ENCODE data around the gene DICER1. TPM values are rescaled to one million over a fixed set of nuclear protein-coding genes. Genes with fewer than 3 reads are reported as not detected.
"Not testable (repeated sequence)": the region's sequence is repeated elsewhere in the genome, so short reads cannot be mapped to it uniquely, and the experiment has no call there.

The DICER1 gene
- total and polyA plus RNA-seq, 3 donors from 2014 or later = 31.7 to 111 (median 88.1) TPM

DNA sequence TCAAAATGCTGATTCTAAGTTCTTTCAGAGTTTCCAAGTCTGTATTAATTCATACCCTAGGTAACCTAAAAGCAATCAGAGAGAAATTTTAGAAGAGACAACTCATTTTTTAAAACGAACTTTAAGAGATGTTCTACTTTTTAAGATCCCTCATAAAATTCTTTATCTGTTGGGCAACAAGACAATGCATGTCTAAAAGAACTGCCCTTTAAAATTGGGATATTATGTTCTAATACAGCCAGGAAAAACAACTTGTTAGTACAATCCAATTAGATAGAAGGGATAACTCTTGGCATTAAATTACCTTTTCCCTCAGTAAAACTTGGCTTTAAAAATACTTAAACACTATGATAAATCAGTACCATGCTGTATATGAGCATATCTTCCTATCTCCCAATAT lies 15.6 kb downstream of the DICER1 start:
- peak overlapping the region in 1 of 2 donors; percentile 65 for H3K27ac ChIP-seq
- H3K36me3 ChIP-seq (ENCODE audit: low read depth, missing control alignments) = no peaks in the 10 kb centered on the region
- no peak overlapping the region for H3K4me3 ChIP-seq
- no peaks in the 10 kb centered on the region for H3K9me3 ChIP-seq
- peaks cover 58% of the 10 kb centered on the region for H3K4me1 ChIP-seq
- WGBS, 2 donors = 15 to 32% methylated on average over 1 of the region's 1 CpG
- no peak for DNase-seq
- TF ChIP-seq, protein P1, sequence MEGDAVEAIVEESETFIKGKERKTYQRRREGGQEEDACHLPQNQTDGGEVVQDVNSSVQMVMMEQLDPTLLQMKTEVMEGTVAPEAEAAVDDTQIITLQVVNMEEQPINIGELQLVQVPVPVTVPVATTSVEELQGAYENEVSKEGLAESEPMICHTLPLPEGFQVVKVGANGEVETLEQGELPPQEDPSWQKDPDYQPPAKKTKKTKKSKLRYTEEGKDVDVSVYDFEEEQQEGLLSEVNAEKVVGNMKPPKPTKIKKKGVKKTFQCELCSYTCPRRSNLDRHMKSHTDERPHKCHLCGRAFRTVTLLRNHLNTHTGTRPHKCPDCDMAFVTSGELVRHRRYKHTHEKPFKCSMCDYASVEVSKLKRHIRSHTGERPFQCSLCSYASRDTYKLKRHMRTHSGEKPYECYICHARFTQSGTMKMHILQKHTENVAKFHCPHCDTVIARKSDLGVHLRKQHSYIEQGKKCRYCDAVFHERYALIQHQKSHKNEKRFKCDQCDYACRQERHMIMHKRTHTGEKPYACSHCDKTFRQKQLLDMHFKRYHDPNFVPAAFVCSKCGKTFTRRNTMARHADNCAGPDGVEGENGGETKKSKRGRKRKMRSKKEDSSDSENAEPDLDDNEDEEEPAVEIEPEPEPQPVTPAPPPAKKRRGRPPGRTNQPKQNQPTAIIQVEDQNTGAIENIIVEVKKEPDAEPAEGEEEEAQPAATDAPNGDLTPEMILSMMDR (IDR thresholded peaks at IDR 0.05) = no peak
- TF ChIP-seq POLR2A (IDR thresholded peaks at IDR 0.05) = no peak
- no peaks in the 10 kb centered on the region for H3K27me3 ChIP-seq
- intact Hi-C loops (cut with DNase I; ENCODE audit: low total_unique reads) = no loop called here

DNA sequence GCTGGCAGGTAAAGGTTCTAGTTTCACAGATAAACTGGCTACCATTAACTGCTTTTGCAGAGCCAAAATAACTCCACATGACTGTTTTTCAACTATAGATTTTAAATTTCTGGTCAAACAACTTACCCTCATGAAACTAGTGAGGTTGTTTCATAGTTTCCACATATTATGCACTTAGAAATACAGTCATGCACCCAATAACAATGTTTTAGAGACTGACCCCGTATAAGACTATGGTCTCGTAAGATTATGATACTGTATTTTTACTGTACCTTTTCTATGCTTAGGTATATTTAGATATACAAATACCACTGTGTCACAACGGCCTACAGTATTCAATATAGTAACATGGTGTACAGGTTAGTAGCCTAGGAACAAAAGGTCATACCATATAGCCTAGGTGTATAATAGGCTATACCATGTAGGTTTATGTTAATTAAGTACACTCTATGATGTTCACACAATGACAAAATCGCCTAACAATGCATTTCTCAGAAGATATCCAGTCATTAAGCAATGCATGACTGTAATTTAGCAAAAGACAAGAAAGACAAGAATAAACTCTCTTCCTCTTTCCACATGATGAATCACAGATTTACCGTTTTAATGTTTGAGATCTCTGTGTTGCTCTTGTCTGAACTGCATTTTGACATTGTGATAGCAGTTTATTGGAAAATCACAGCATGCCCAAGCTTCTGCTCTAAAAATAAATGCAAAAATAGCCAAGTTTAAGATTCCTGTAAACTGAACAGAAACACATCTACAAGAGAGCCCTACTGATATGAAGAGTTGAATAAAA lies 17.1 kb downstream of the DICER1 start:
- H3K27ac ChIP-seq = peak overlapping the region; percentile 21 to 65
- intact Hi-C loops (cut with DNase I; ENCODE audit: low total_unique reads) = no loop called here

DNA sequence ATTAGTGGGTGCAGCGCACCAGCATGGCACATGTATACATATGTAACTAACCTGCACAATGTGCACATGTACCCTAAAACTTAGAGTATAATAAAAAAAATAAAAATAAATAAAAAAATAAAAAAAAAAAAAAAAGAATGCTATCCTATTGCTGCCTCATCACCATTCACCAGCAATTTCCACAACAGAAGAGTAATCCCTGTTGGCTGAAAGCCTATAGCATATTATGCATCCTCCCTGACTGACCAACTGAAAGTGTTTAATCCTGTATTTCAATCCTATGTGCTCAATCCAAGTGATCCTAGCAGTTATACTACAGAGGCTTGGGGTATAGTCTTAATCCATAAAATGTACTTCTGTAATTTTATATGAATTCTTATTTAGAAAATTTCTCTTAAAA lies 18.5 kb downstream of the DICER1 start:
- intact Hi-C loops (cut with DNase I; ENCODE audit: low total_unique reads) = no loop called here
- TF ChIP-seq, protein P1 (IDR thresholded peaks at IDR 0.05) = no peak
- TF ChIP-seq POLR2A (IDR thresholded peaks at IDR 0.05) = no peak
- Histone ChIP-seq H3K36me3 (ENCODE audit: low read depth, missing control alignments) (no peaks in the 10 kb centered on the region), H3K4me1 (peaks cover 68% of the 10 kb centered on the region), H3K27me3 (no peaks in the 10 kb centered on the region), H3K27ac (no peak overlapping the region), H3K9me3 (no peaks in the 10 kb centered on the region), H3K4me3 (no peak overlapping the region)
- no peak for DNase-seq
- 100% methylated on average over 1 of the region's 1 CpG; no CpG with 5 or more reads in 1 of the 2 donors for WGBS, 2 donors

More for the DNA sequence above, 17.1 kb downstream of the DICER1 start:
- no peaks in the 10 kb centered on the region for H3K27me3 ChIP-seq
- TF ChIP-seq POLR2A (IDR thresholded peaks at IDR 0.05) = no peak
- TF ChIP-seq, protein P1 (IDR thresholded peaks at IDR 0.05) = no peak
- no peaks in the 10 kb centered on the region for H3K36me3 ChIP-seq (ENCODE audit: low read depth, missing control alignments)
- no peaks in the 10 kb centered on the region for H3K9me3 ChIP-seq
- H3K4me3 ChIP-seq = no peak overlapping the region
- peaks cover 63% of the 10 kb centered on the region for H3K4me1 ChIP-seq
- WGBS, 2 donors = 64 to 74% methylated on average over 5 of the region's 5 CpGs
- no peak for DNase-seq

DNA sequence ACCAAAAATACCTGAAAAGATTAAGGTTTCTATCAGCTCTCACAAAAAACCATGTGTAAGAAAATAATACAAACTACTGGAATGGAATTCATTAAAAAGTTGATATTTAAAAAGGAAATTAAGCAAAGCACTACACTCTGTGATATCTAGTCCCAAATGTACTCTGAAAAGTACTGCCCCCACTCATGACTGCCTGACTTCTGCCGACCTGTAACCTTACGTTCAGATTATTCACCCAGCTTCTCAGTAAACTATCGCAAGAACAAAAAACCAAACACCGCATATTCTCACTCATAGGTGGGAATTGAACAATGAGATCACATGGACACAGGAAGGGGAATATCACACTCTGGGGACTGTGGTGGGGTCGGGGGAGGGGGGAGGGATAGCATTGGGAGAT lies 18.9 kb downstream of the DICER1 start:
- H3K27me3 ChIP-seq; intact Hi-C loops (cut with DNase I; ENCODE audit: low total_unique reads); H3K4me3 ChIP-seq; H3K36me3 ChIP-seq (ENCODE audit: low read depth, missing control alignments); DNase-seq; H3K9me3 ChIP-seq: not testable (repeated sequence)
- WGBS, 2 donors = 37 to 39% methylated on average over 4 to 5 of the region's 5 CpGs
- H3K4me1 ChIP-seq = peaks cover 65% of the 10 kb centered on the region
- peak overlapping the region in 1 of 2 donors; percentile 78 for H3K27ac ChIP-seq

DNA sequence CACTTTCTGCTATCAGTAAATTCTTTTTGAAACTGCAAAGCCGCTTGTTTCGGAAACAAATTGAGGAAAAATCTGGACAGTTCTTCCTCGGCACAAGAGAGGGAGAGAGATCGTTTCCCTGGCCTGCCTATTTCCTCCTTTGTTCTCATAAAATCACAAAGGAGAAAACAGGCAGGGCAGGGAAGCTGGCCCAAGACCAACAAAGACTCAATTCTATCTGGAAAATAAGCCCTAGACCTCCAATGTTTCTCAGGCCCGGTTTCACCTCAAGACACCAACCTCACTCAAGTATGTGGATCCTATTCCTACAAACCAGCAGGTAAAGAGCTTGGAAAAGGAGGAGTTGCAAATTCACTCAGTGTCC lies 19.5 kb downstream of the DICER1 start:
- WGBS, 2 donors = 33 to 46% methylated on average over 5 of the region's 5 CpGs
- DNase-seq = peak; percentile 31
- Histone ChIP-seq H3K4me3 (no peak overlapping the region), H3K27ac (peak overlapping the region; percentile 47 to 78), H3K9me3 (no peaks in the 10 kb centered on the region), H3K36me3 (ENCODE audit: low read depth, missing control alignments) (no peaks in the 10 kb centered on the region), H3K27me3 (no peaks in the 10 kb centered on the region), H3K4me1 (peaks cover 59% of the 10 kb centered on the region)
- intact Hi-C loops (cut with DNase I; ENCODE audit: low total_unique reads) = no loop called here
- TF ChIP-seq POLR2A (IDR thresholded peaks at IDR 0.05) = no peak
- TF ChIP-seq, protein P1 (IDR thresholded peaks at IDR 0.05) = no peak
